KMS-11 (cell line): ENCODE results near the gene BRD2.
A peak's percentile ranks its signal among the peaks of the same experiment; 100 is the strongest.

ENCODE experiments used
- H2AFZ ChIP-seq: fragments of 200-600 bp; sonication (generic); 2 replicates; pipeline ENCODE4 v1.6.1; 2016; ENCODE audit warnings: antibody characterized with exemption, mixed run types, low read depth
- H3K27ac ChIP-seq: fragments of 200-600 bp; sonication (generic); 2 replicates; pipeline ENCODE4 v1.6.1; 2016; ENCODE audit warnings: mild to moderate bottlenecking, mixed run types
- H3K27me3 ChIP-seq: fragments of 200-600 bp; sonication (generic); 2 replicates; pipeline ENCODE4 v1.6.1; 2017; ENCODE audit warnings: mild to moderate bottlenecking, low read depth, mixed run types, moderate library complexity; ENCODE audit not compliant: insufficient read depth
- H3K36me3 ChIP-seq: fragments of 200-600 bp; sonication (generic); 2 replicates; pipeline ENCODE4 v1.6.1; 2017; ENCODE audit warnings: mild to moderate bottlenecking, mixed run types; ENCODE audit not compliant: insufficient read depth
- H3K4me1 ChIP-seq: fragments of 200-600 bp; sonication (generic); 2 replicates; pipeline ENCODE4 v1.6.1; 2016; ENCODE audit warnings: mild to moderate bottlenecking, low read depth, mixed run types; ENCODE audit not compliant: poor library complexity, severe bottlenecking
- H3K4me2 ChIP-seq: fragments of 200-600 bp; sonication (generic); 2 replicates; pipeline ENCODE4 v1.7.0; 2016; ENCODE audit warnings: mild to moderate bottlenecking, mixed run types
- H3K4me3 ChIP-seq: fragments of 200-600 bp; sonication (generic); IDR thresholded peaks from 2 replicates; pipeline ENCODE4 v1.6.1; 2017; ENCODE audit warnings: low read depth, low read length, mixed read lengths; ENCODE audit not compliant: insufficient read depth
- H3K79me2 ChIP-seq: fragments of 200-600 bp; sonication (generic); 2 replicates; pipeline ENCODE4 v1.6.1; 2016; ENCODE audit warnings: low read depth, mixed run types; ENCODE audit not compliant: insufficient read depth
- H3K9ac ChIP-seq: fragments of 200-600 bp; sonication (generic); 2 replicates; pipeline ENCODE4 v1.6.1; 2016; ENCODE audit warnings: mild to moderate bottlenecking, mixed run types
- H4K20me1 ChIP-seq: fragments of 200-600 bp; sonication (generic); 2 replicates; pipeline ENCODE4 v1.6.1; 2016; ENCODE audit warnings: mild to moderate bottlenecking, mixed run types; ENCODE audit not compliant: insufficient read depth
- TF ChIP-seq, protein P1 (sequence below): fragments of 200-600 bp; sonication (generic); conservative IDR thresholded peaks from 2 replicates; pipeline ENCODE4 v1.6.1; 2017; ENCODE audit warnings: low read depth, mild to moderate bottlenecking, antibody characterized with exemption, low read length, moderate library complexity, mixed read lengths

Gene BRD2

GRCh38 chr6:32972353-32973143 is 4.2 kb downstream of the BRD2 start:
- Histone ChIP-seq H3K79me2 (peaks cover 84% of the 10 kb centered on the region), H3K36me3 (peaks cover 34% of the 10 kb centered on the region; the same call in 1 of the 2 replicates), H3K4me1 (peaks cover 26% of the 10 kb centered on the region), H3K4me2 (peak overlapping the region; percentile 62), H3K27ac (peak overlapping the region; percentile 100), H4K20me1 (peaks cover 48% of the 10 kb centered on the region), H3K27me3 (no peaks in the 10 kb centered on the region), H2AFZ (no peak overlapping the region), H3K4me3 (no peak overlapping the region), H3K9ac (peak overlapping the region; percentile 100)
- TF ChIP-seq, protein P1, sequence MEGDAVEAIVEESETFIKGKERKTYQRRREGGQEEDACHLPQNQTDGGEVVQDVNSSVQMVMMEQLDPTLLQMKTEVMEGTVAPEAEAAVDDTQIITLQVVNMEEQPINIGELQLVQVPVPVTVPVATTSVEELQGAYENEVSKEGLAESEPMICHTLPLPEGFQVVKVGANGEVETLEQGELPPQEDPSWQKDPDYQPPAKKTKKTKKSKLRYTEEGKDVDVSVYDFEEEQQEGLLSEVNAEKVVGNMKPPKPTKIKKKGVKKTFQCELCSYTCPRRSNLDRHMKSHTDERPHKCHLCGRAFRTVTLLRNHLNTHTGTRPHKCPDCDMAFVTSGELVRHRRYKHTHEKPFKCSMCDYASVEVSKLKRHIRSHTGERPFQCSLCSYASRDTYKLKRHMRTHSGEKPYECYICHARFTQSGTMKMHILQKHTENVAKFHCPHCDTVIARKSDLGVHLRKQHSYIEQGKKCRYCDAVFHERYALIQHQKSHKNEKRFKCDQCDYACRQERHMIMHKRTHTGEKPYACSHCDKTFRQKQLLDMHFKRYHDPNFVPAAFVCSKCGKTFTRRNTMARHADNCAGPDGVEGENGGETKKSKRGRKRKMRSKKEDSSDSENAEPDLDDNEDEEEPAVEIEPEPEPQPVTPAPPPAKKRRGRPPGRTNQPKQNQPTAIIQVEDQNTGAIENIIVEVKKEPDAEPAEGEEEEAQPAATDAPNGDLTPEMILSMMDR, result no peak

- H3K4me2 ChIP-seq, result peak overlapping the region; percentile 62
- peaks cover 56% of the 10 kb centered on the region for H4K20me1 ChIP-seq
- peaks cover 85% of the 10 kb centered on the region for H3K79me2 ChIP-seq
- peaks cover 26% of the 10 kb centered on the region for H3K4me1 ChIP-seq
- H3K4me3 ChIP-seq, result no peak overlapping the region
- no peak overlapping the region for H2AFZ ChIP-seq
- TF ChIP-seq, protein P1, result no peak
- H3K27me3 ChIP-seq, result no peaks in the 10 kb centered on the region
- peak overlapping the region; percentile 100 for H3K27ac ChIP-seq
- peak overlapping the region; percentile 100 for H3K9ac ChIP-seq
- peaks cover 36% of the 10 kb centered on the region; the same call in 1 of the 2 replicates for H3K36me3 ChIP-seq
Measured at GRCh38 chr6:32973144-32974015, 5.0 kb downstream of the BRD2 start.

- peaks cover 26% of the 10 kb centered on the region for H3K4me1 ChIP-seq
- H3K4me3 ChIP-seq, result no peak overlapping the region
- peaks cover 88% of the 10 kb centered on the region for H3K79me2 ChIP-seq
- H3K27me3 ChIP-seq, result no peaks in the 10 kb centered on the region
- H2AFZ ChIP-seq, result no peak overlapping the region
- H3K27ac ChIP-seq, result peak overlapping the region; percentile 100; the same call in 1 of the 2 replicates
- peaks cover 60% of the 10 kb centered on the region for H4K20me1 ChIP-seq
- TF ChIP-seq, protein P1, result no peak
- H3K36me3 ChIP-seq, result peaks cover 40% of the 10 kb centered on the region; the same call in 1 of the 2 replicates
- peak overlapping the region; percentile 62 for H3K4me2 ChIP-seq
- H3K9ac ChIP-seq, result peak overlapping the region; percentile 100; the same call in 1 of the 2 replicates
Measured at GRCh38 chr6:32974016-32974333, 5.6 kb downstream of the BRD2 start.

DNA sequence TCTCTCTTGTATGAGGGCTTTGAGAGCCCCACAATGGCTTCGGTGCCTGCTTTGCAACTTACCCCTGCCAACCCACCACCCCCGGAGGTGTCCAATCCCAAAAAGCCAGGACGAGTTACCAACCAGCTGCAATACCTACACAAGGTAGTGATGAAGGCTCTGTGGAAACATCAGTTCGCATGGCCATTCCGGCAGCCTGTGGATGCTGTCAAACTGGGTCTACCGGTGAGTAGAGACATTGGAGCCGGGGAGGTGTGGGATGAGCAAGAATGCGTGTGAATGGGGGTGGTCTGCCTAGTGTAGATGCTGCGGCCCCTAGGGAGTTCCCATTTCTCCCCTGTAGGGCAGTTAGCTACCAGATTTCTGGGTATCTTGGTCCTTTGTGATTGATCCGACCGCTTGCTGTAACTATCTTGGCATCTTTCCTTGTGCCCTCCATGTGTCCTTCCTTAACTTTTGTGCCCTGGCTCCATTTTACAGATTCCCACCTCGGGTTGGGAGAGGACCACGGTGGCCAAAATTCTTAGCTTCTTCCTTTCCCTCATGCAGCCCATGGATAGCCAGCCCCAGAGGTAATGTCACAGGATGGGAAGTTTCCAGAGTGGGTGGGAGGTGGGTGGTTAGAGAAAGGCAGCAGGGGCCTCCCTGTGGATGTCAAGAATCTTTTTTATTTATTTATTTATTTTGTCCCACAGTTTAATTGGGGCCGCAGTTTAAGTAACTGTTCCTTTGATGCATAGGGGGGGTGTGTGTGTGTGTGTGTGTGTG is 6.3 kb downstream of the BRD2 start:
- Histone ChIP-seq H3K36me3 (peaks cover 47% of the 10 kb centered on the region; the same call in 1 of the 2 replicates), H3K27ac (no peak overlapping the region; the same call in 1 of the 2 replicates), H2AFZ (no peak overlapping the region), H3K79me2 (peaks cover 88% of the 10 kb centered on the region), H3K4me3 (no peak overlapping the region), H3K4me1 (peaks cover 26% of the 10 kb centered on the region), H3K9ac (peak overlapping the region; percentile 100; the same call in 1 of the 2 replicates), H3K27me3 (no peaks in the 10 kb centered on the region), H4K20me1 (peaks cover 61% of the 10 kb centered on the region), H3K4me2 (peak overlapping the region; percentile 62)
- TF ChIP-seq, protein P1, result no peak
